Vagina (tissue), 2 donors: Measurements from ENCODE around the gene AMOTL2.

Experiments
- CTCF ChIP-seq, 3 experiments: fragments of 450-650 bp in 2 of 3; fragments of 200-600 bp in 1 of 3; sonication (generic) in 1 of 3; IDR thresholded peaks; one replicate each; pipeline ENCODE4 v1.5.1; 2017 to 2019; ENCODE audit warnings: antibody characterized with exemption in 3 of 3, mild to moderate bottlenecking in 2 of 3, moderate library complexity in 2 of 3
- POLR2A ChIP-seq, 2 donors: fragments of 450-650 bp; IDR thresholded peaks; one replicate each; pipeline ENCODE4 v1.6.1; 2017; ENCODE audit warnings: antibody characterized with exemption in 2 of 2, mild to moderate bottlenecking in 2 of 2, moderate library complexity in 2 of 2
- POLR2AphosphoS5 ChIP-seq, 2 donors: sonication (generic); formaldehyde crosslinking; IDR thresholded peaks; one replicate each; pipeline ENCODE4 v1.9.0; 2017; ENCODE audit warnings: antibody characterized with exemption in 2 of 2, mild to moderate bottlenecking in 2 of 2, low read depth in 1 of 2; ENCODE audit not compliant: insufficient read depth in 1 of 2

GRCh38 chr3:134381831-134382442 is 7.7 kb upstream of the AMOTL2 start:
- TF ChIP-seq POLR2A (IDR thresholded peaks at IDR 0.05) = no peak
- no peak for TF ChIP-seq CTCF (IDR thresholded peaks at IDR 0.05)
- peak; percentile 49 to 89 for TF ChIP-seq POLR2AphosphoS5 (IDR thresholded peaks at IDR 0.05; ENCODE audit: insufficient read depth in 1 of 2, low read depth in 1 of 2)
